Breast epithelium (tissue), 4 donors: Measurements from ENCODE around the gene MTHFD2L. TPM values are rescaled to one million over a fixed set of nuclear protein-coding genes. Genes with fewer than 3 reads are reported as not detected.

Source experiments
- DNase-seq, 2 donors: peaks; one replicate each; pipeline ENCODE4 v3.0.0-alpha.2; 2019; ENCODE audit warnings: low spot score in 2 of 2
- H3K27ac ChIP-seq, 2 donors: fragments of 200-600 bp; sonication (generic) in 1 of 2; one replicate each; pipeline ENCODE4 v1.5.1; 2016 to 2019; ENCODE audit warnings: mild to moderate bottlenecking in 1 of 2
- H3K27me3 ChIP-seq, 2 donors: fragments of 200-600 bp; sonication (generic) in 1 of 2; one replicate each; pipeline versions ENCODE4 v1.5.1 to v1.6.0; 2017 to 2019; ENCODE audit warnings: control low read depth in 1 of 2, mild to moderate bottlenecking in 1 of 2
- H3K36me3 ChIP-seq: fragments of 200-600 bp; one replicate; pipeline ENCODE4 v1.5.1; 2019
- H3K4me1 ChIP-seq, 2 donors: fragments of 200-600 bp; sonication (generic); one replicate each; pipeline ENCODE4 v1.5.1; 2016 to 2019; ENCODE audit warnings: control low read depth in 1 of 2
- H3K4me3 ChIP-seq, 3 donors: fragments of 200-600 bp; sonication (generic); 1 replicate in 2 of 3; 2 replicates in 1 of 3; pipeline ENCODE4 v1.5.1; 2016 to 2019; ENCODE audit warnings: mild to moderate bottlenecking in 3 of 3, moderate library complexity in 2 of 3
- H3K9me3 ChIP-seq, 2 donors: fragments of 200-600 bp; sonication (generic) in 1 of 2; one replicate each; pipeline ENCODE4 v1.5.1; 2016 to 2019; ENCODE audit warnings: control low read depth in 1 of 2
- CTCF ChIP-seq, 3 donors: fragments of 450-650 bp; IDR thresholded peaks; one replicate each; pipeline ENCODE4 v1.5.1; 2016 to 2017; ENCODE audit warnings: antibody characterized with exemption in 3 of 3, mild to moderate bottlenecking in 3 of 3, moderate library complexity in 3 of 3
- POLR2A ChIP-seq: fragments of 450-650 bp; IDR thresholded peaks from one replicate; pipeline ENCODE4 v1.6.1; 2016; ENCODE audit warnings: antibody characterized with exemption, mild to moderate bottlenecking, moderate library complexity
- POLR2AphosphoS5 ChIP-seq, 3 donors: sonication (generic); formaldehyde crosslinking; IDR thresholded peaks; one replicate each; pipeline ENCODE4 v1.6.1; 2017; ENCODE audit warnings: antibody characterized with exemption in 3 of 3
- intact Hi-C: fragments of 100-400 bp; cut with DNase I; formaldehyde crosslinking; loops from one replicate; pipeline ENCODE4 v1.15.1; 2023; ENCODE audit warnings: low total_unique reads
- total RNA-seq, 3 donors: library from RNA; depleted of rRNA; stranded (reverse); fragments of >200 nt; gene quantifications; one replicate each; pipeline ENCODE4 v1.1.0, GENCODE V29; 2016

MTHFD2L gene
- total RNA-seq, 3 donors from 2014 or later, result 20.5 to 48.1 (median 29.2) TPM

DNA sequence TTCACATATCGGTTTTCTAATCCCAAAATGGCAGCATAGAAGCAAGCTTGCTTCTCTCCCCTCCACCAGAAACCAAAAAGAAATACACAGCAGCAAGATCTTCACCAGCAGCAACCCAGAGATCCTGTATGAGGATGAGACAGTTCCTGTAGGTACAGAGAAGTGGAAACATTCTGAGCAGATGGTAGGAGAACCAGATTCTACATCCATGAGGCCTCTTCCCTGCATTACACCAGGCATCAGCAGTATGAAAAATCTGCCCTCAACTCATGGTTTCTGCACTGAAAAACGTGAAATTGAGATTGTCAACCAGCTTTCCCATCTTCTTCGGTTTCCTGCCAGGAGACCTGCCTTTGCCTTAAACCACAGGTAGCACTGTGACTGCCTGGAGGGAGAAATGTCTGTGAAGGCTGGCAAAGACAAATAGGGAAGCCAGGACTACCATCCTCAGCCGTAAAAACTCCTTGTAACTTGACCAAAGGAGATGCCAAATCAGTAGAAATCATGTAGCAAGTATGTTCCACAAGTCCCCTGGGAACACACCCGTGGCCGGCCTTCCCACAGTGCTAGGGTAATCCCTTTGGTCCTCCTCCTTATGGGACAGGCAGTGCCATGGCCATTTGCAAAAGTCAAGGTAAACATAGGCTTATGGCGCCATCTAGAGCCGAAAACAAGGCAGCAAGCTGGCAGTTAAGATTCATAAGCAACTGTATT is 24.0 kb upstream of the MTHFD2L start:
- no peak overlapping the region for H3K4me3 ChIP-seq
- intact Hi-C loops, result no loop called here
- H3K27ac ChIP-seq, result peak overlapping the region; percentile 48 to 57
- peak; percentile 59 to 74 for DNase-seq
- no peaks in the 10 kb centered on the region for H3K27me3 ChIP-seq
- no peaks in the 10 kb centered on the region for H3K4me1 ChIP-seq
- H3K9me3 ChIP-seq, result no peaks in the 10 kb centered on the region
- no peaks in the 10 kb centered on the region for H3K36me3 ChIP-seq
- TF ChIP-seq POLR2A (no peak), CTCF (IDR thresholded peaks at IDR 0.05) (peak; percentile 54 to 83 (median 78)), POLR2AphosphoS5 (IDR thresholded peaks at IDR 0.05) (peak in 2 of 3 donors; percentile 48 to 65)

GRCh38 chr4:74134500-74134852 is 23.4 kb upstream of the MTHFD2L start:
- DNase-seq, result no peak
- no peaks in the 10 kb centered on the region for H3K9me3 ChIP-seq
- H3K27me3 ChIP-seq, result no peaks in the 10 kb centered on the region
- H3K36me3 ChIP-seq, result no peaks in the 10 kb centered on the region
- no peaks in the 10 kb centered on the region for H3K4me1 ChIP-seq
- H3K4me3 ChIP-seq, result no peak overlapping the region
- peak overlapping the region in 1 of 2 donors; percentile 48 for H3K27ac ChIP-seq
- TF ChIP-seq CTCF (IDR thresholded peaks at IDR 0.05), result no peak
- no peak for TF ChIP-seq POLR2AphosphoS5 (IDR thresholded peaks at IDR 0.05)
- no peak for TF ChIP-seq POLR2A
- intact Hi-C loops, result no loop called here

DNA sequence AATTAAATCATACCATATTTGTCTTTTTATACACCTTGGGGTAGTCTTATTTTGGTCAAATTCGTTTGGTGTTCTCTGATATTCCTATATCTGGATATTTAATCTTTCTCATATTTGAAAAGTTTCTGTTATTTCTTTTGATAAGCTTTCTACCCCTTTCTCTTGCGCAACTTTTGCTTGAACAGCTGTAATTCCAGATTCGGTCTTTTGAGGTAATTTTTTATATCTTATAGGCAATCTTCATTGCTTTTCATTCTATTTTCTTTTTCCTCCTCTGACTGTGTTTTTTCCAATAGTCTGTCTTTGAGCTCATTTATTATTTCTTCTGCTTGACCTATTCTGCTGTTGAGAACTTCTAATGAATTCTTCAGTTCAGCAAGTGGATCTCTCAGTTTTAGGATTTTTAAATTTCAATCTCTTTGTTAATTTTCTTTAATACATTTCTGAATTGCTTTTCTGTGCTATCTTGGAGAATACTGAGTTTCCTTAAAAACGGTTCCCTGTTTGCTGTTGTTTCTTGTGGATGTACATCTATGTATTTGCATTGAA is 11.3 kb upstream of the MTHFD2L start:
- TF ChIP-seq CTCF (IDR thresholded peaks at IDR 0.05) (no peak), POLR2A (no peak), POLR2AphosphoS5 (IDR thresholded peaks at IDR 0.05) (no peak)
- H3K27ac ChIP-seq, result no peak overlapping the region
- intact Hi-C loops, result no loop called here
- DNase-seq, result no peak
- H3K4me3 ChIP-seq, result no peak overlapping the region
- no peaks in the 10 kb centered on the region for H3K9me3 ChIP-seq
- H3K4me1 ChIP-seq, result no peaks in the 10 kb centered on the region
- H3K27me3 ChIP-seq, result no peaks in the 10 kb centered on the region
- H3K36me3 ChIP-seq, result no peaks in the 10 kb centered on the region

DNA sequence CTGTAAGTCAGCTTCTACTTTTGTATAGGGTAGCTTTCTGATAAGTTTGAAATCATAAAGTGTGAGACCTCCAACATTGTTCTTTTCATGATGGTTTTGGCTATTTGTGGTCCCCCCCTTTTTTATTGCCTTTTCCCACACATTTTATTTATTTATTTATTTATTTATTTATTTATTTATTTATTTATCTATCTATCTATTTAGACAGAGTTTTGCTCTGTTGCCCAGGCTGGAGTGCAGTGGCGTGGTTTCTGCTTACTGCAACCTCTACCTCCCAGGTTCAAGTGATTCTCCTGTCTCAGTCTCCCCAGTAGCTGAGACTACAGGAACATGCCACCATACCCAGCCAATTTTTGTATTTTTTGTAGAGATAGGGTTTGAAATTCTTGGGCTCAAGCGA is 9.7 kb upstream of the MTHFD2L start:
- Histone ChIP-seq H3K4me3 (no peak overlapping the region), H3K4me1 (no peaks in the 10 kb centered on the region), H3K9me3 (no peaks in the 10 kb centered on the region), H3K27me3 (no peaks in the 10 kb centered on the region), H3K36me3 (no peaks in the 10 kb centered on the region), H3K27ac (no peak overlapping the region)
- no peak for DNase-seq
- intact Hi-C loops, result no loop called here
- TF ChIP-seq POLR2AphosphoS5 (IDR thresholded peaks at IDR 0.05) (no peak), CTCF (IDR thresholded peaks at IDR 0.05) (no peak), POLR2A (no peak)

- H3K4me3 ChIP-seq, result no peak overlapping the region
- TF ChIP-seq POLR2A (no peak), CTCF (IDR thresholded peaks at IDR 0.05) (no peak), POLR2AphosphoS5 (IDR thresholded peaks at IDR 0.05) (no peak)
- no peak overlapping the region for H3K27ac ChIP-seq
- no peaks in the 10 kb centered on the region for H3K27me3 ChIP-seq
- no peaks in the 10 kb centered on the region for H3K4me1 ChIP-seq
- intact Hi-C loops, result no loop called here
- no peaks in the 10 kb centered on the region for H3K9me3 ChIP-seq
- no peaks in the 10 kb centered on the region for H3K36me3 ChIP-seq
- no peak for DNase-seq
Measured at GRCh38 chr4:74152836-74153235, 5.1 kb upstream of the MTHFD2L start.
